ENCODE data around the gene PHF21B. TPM values are rescaled to one million over a fixed set of nuclear protein-coding genes. Genes with fewer than 3 reads are reported as not detected.

The PHF21B gene
- total and polyA plus RNA-seq, 2 of the 8 experiments (the other 6 are each of a cell fraction or from before 2014, with no cell fraction given), result 19.3 to 68.1 TPM

DNA sequence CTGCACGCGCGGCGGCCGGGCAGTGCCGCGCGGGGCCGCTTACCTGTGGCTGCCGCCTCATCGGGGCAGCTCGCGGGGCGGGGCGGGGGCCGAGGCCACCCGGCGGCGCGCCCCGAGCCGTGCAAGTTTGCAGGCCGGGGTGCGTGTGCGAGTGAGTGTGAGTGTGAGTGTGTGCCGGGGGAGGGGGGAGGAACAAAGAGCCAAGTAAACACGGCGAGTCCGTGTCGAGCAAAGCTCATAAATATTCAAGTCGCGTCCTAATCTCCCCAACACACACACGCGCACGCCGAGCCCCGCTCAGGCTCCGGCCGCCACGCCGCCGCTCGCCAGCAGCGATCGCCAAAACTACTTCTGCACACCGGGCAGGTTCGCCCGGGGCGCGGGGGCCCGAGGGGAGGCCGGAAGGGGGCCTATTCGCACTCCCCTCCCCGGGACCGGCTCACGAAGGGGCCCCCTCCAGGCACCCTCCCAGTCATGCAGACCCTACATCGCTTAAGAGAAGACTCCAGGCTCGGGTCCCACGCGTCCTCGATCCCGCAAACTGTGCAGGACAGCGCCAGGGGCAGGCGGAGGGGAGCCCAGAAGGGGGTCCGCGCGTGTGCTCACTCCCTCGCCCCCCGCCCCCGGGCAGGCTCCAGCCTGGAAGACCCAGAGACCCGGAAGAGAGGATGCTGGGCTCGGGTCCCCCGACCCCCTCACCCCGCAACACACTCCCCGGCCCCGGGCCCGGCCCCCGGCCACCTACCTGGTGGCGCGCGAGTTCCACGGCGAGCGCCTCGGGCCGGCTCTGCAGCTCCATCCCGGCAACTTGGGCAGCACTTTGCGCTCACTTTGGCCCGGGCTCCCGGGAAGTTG lies 827 bp downstream of the PHF21B start (continued):
- TF ChIP-seq PHF8 (conservative IDR thresholded peaks at IDR 0.05; ENCODE audit: low read depth, low read length) (peak; percentile 12; the same call in 1 of the 2 replicates), POLR2AphosphoS5 (IDR thresholded peaks at IDR 0.05; ENCODE audit: low read depth, low read length) (peak; percentile 13; the same call in 1 of the 2 replicates), CHD1 (IDR thresholded peaks at IDR 0.05; ENCODE audit: low read depth, low read length) (no peak)
- TF ChIP-seq, protein P1, sequence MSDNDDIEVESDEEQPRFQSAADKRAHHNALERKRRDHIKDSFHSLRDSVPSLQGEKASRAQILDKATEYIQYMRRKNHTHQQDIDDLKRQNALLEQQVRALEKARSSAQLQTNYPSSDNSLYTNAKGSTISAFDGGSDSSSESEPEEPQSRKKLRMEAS (IDR thresholded peaks at IDR 0.05), result no peak

Measured in H1 (cell line).